SU-DHL-6 (cell line): ENCODE data around the gene PPP1R27.

Experiments used
- H2AFZ ChIP-seq: fragments of 200-600 bp; sonication (generic); 2 replicates; pipeline ENCODE4 v1.6.1; 2014; ENCODE audit warnings: low read depth, mild to moderate bottlenecking, moderate library complexity, mixed read lengths, antibody characterized with exemption, low read length; ENCODE audit not compliant: severe bottlenecking
- H3F3A ChIP-seq: fragments of 200-600 bp; shearing (Covaris generic); 2 replicates; pipeline ENCODE4 v1.6.0; 2016; ENCODE audit warnings: antibody characterized with exemption, mild to moderate bottlenecking; ENCODE audit not compliant: insufficient read depth
- H3K27ac ChIP-seq: fragments of 200-600 bp; sonication (generic); 2 replicates; pipeline ENCODE4 v1.5.1; 2016; ENCODE audit warnings: low read depth, mild to moderate bottlenecking, low read length, moderate library complexity, mixed read lengths
- H3K27me3 ChIP-seq: fragments of 200-600 bp; sonication (generic), shearing (Covaris generic); 2 replicates; pipeline ENCODE4 v1.6.0; 2014; ENCODE audit warnings: mild to moderate bottlenecking, low read length
- H3K36me3 ChIP-seq: fragments of 200-600 bp; sonication (generic); 2 replicates; pipeline ENCODE4 v1.6.1; 2014; ENCODE audit warnings: mild to moderate bottlenecking, low read length, mixed read lengths
- H3K4me2 ChIP-seq: fragments of 300-600, 200-600 bp; shearing (Covaris generic), sonication (generic); 2 replicates; pipeline ENCODE4 v1.6.0; 2014; ENCODE audit warnings: low read length, low read depth, mild to moderate bottlenecking; ENCODE audit not compliant: poor library complexity, severe bottlenecking
- H3K4me3 ChIP-seq: fragments of 200-600 bp; sonication (generic); 2 replicates; pipeline ENCODE4 v1.5.1; 2014; ENCODE audit warnings: antibody characterized with exemption, low read length, mild to moderate bottlenecking, mixed read lengths; ENCODE audit not compliant: insufficient read depth, poor library complexity, severe bottlenecking
- H3K79me2 ChIP-seq: fragments of 200-600 bp; sonication (generic); 2 replicates; pipeline ENCODE4 v1.6.1; 2014; ENCODE audit warnings: mild to moderate bottlenecking, low read length, moderate library complexity; ENCODE audit not compliant: insufficient read depth
- H3K9ac ChIP-seq: fragments of 200-600 bp; sonication (generic); 2 replicates; pipeline ENCODE4 v1.7.0; 2014; ENCODE audit warnings: mild to moderate bottlenecking, low read length
- H3K9me2 ChIP-seq: fragments of 200-600 bp; sonication (generic); replicated peaks from 2 replicates; pipeline ENCODE4 v1.6.1; 2014; ENCODE audit warnings: low read length; ENCODE audit not compliant: insufficient read depth
- H3K9me3 ChIP-seq: fragments of 200-600 bp; sonication (generic); 2 replicates; pipeline ENCODE4 v1.6.1; 2014; ENCODE audit warnings: low read length, mixed read lengths; ENCODE audit not compliant: insufficient read depth
- H4K20me1 ChIP-seq: fragments of 200-600 bp; sonication (generic); 2 replicates; pipeline ENCODE4 v1.6.1; 2014; ENCODE audit warnings: low read depth, mild to moderate bottlenecking, antibody characterized with exemption, low read length, moderate library complexity, mixed read lengths
- CTCF ChIP-seq: fragments of 200-600 bp; sonication (generic); IDR thresholded peaks from one replicate; pipeline ENCODE4 v1.5.1; 2017; ENCODE audit warnings: antibody characterized with exemption, mild to moderate bottlenecking, low read length, moderate library complexity; ENCODE audit not compliant: insufficient read depth, poor library complexity, severe bottlenecking
- EZH2phosphoT487 ChIP-seq: fragments of 200-600 bp; sonication (generic), shearing (Covaris generic); conservative IDR thresholded peaks from 2 replicates; pipeline ENCODE4 v1.6.1; 2018; ENCODE audit warnings: mild to moderate bottlenecking, antibody characterized with exemption, low read length, moderate library complexity, mixed read lengths

Gene PPP1R27

GRCh38 chr17:81829858-81830257 is 5.0 kb downstream of the PPP1R27 start:
- Histone ChIP-seq H3K27ac (no peak overlapping the region), H3K36me3 (no peaks in the 10 kb centered on the region), H3K4me2 (no peak overlapping the region), H3K9me3 (no peaks in the 10 kb centered on the region), H3K9me2 (no peaks in the 10 kb centered on the region), H3K4me3 (no peak overlapping the region), H4K20me1 (no peaks in the 10 kb centered on the region), H3K9ac (no peak overlapping the region), H2AFZ (no peak overlapping the region), H3K27me3 (no peaks in the 10 kb centered on the region), H3K79me2 (no peaks in the 10 kb centered on the region), H3F3A (no peaks in the 10 kb centered on the region)
- no peak for TF ChIP-seq CTCF
- TF ChIP-seq EZH2phosphoT487: no peak

GRCh38 chr17:81828656-81829055 is 6.2 kb downstream of the PPP1R27 start:
- Histone ChIP-seq H3K4me3 (no peak overlapping the region), H3K27ac (no peak overlapping the region), H3K4me2 (no peak overlapping the region), H4K20me1 (no peaks in the 10 kb centered on the region), H3K9me2 (no peaks in the 10 kb centered on the region), H3K79me2 (no peaks in the 10 kb centered on the region), H3K36me3 (no peaks in the 10 kb centered on the region), H2AFZ (no peak overlapping the region), H3K9ac (no peak overlapping the region), H3K27me3 (no peaks in the 10 kb centered on the region), H3K9me3 (no peaks in the 10 kb centered on the region), H3F3A (no peaks in the 10 kb centered on the region)
- TF ChIP-seq EZH2phosphoT487 (no peak), CTCF (no peak)

- Histone ChIP-seq H3K27me3 (no peaks in the 10 kb centered on the region), H3K79me2 (no peaks in the 10 kb centered on the region), H3K9me3 (no peaks in the 10 kb centered on the region), H3F3A (no peaks in the 10 kb centered on the region), H2AFZ (no peak overlapping the region), H4K20me1 (no peaks in the 10 kb centered on the region), H3K9me2 (no peaks in the 10 kb centered on the region), H3K9ac (no peak overlapping the region), H3K27ac (no peak overlapping the region), H3K36me3 (no peaks in the 10 kb centered on the region), H3K4me2 (no peak overlapping the region), H3K4me3 (no peak overlapping the region)
- TF ChIP-seq CTCF (no peak), EZH2phosphoT487 (no peak)
Measured at GRCh38 chr17:81825841-81826466, 8.9 kb downstream of the PPP1R27 start.
